HG03045 (cell line): ENCODE data around the gene SLC26A8.
"Not testable (repeated sequence)": the region's sequence is repeated elsewhere in the genome, so short reads cannot be mapped to it uniquely, and the experiment has no call there.

Experiments used
- ATAC-seq: cut with Tn5 transposase; IDR thresholded peaks from one replicate; pipeline ENCODE4 v1.9.1; 2021; ENCODE audit warnings: mild to moderate bottlenecking, moderate library complexity; ENCODE audit not compliant: unreplicated experiment

The SLC26A8 gene

GRCh38 chr6:35919085-35919826 is 105.2 kb downstream of the SLC26A8 start:
- ATAC-seq, result peak; percentile 15

GRCh38 chr6:35916893-35917292 is 107.5 kb downstream of the SLC26A8 start:
- ATAC-seq, result not testable (repeated sequence)

GRCh38 chr6:35916056-35916455 is 108.4 kb downstream of the SLC26A8 start:
- no peak for ATAC-seq

- no peak for ATAC-seq
These were observed 109.9 kb downstream of the SLC26A8 start for GRCh38 chr6:35914536-35914935.

- no peak for ATAC-seq
These were observed 112.4 kb downstream of the SLC26A8 start for GRCh38 chr6:35911871-35912653.

- ATAC-seq, result not testable (repeated sequence)
These were observed 114.9 kb downstream of the SLC26A8 start for GRCh38 chr6:35909571-35909970.

GRCh38 chr6:35908753-35909401 is 115.6 kb downstream of the SLC26A8 start:
- ATAC-seq, result not testable (repeated sequence)

GRCh38 chr6:35907750-35908149 is 116.7 kb downstream of the SLC26A8 start:
- no peak for ATAC-seq

- no peak for ATAC-seq
These were observed 118.0 kb downstream of the SLC26A8 start for GRCh38 chr6:35906499-35906846.

GRCh38 chr6:35905841-35906498 is 118.5 kb downstream of the SLC26A8 start:
- ATAC-seq, result no peak

GRCh38 chr6:35905141-35905785 is 119.2 kb downstream of the SLC26A8 start:
- no peak for ATAC-seq

GRCh38 chr6:35903679-35904078 is 120.8 kb downstream of the SLC26A8 start:
- ATAC-seq, result no peak

GRCh38 chr6:35900448-35900847 is 124.0 kb downstream of the SLC26A8 start:
- ATAC-seq, result no peak

- ATAC-seq, result no peak
These were observed 126.4 kb downstream of the SLC26A8 start for GRCh38 chr6:35898003-35898402.

GRCh38 chr6:35897486-35897885 is 127.0 kb downstream of the SLC26A8 start:
- ATAC-seq, result no peak

GRCh38 chr6:35897036-35897435 is 127.4 kb downstream of the SLC26A8 start:
- no peak for ATAC-seq

GRCh38 chr6:35896228-35896627 is 128.2 kb downstream of the SLC26A8 start:
- ATAC-seq, result no peak

- no peak for ATAC-seq
These were observed 128.9 kb downstream of the SLC26A8 start for GRCh38 chr6:35895560-35895959.

- ATAC-seq, result no peak
These were observed 129.7 kb downstream of the SLC26A8 start for GRCh38 chr6:35894776-35895175.
